ENCODE measurements around the gene PTPRG.

- no peak for TF ChIP-seq CTCF (optimal IDR thresholded peaks at IDR 0.05 in 1 of 3, IDR thresholded peaks at IDR 0.05 in 1 of 3, conservative IDR thresholded peaks at IDR 0.05 in 1 of 3; ENCODE audit: extremely low read depth in 1 of 3, insufficient read depth in 2 of 3, low read length in 3 of 3)
- TF ChIP-seq EZH2 (IDR thresholded peaks at IDR 0.05; ENCODE audit: low read length), result no peak
Measured at GRCh38 chr3:62013951-62014350, 452.6 kb downstream of the PTPRG start.

All from keratinocyte (primary cell).